GM18519 (cell line): Measurements from ENCODE around the gene RBM17.
"Not testable (repeated sequence)": the region's sequence is repeated elsewhere in the genome, so short reads cannot be mapped to it uniquely, and the experiment has no call there.

Experiments
- ATAC-seq: cut with Tn5 transposase; IDR thresholded peaks from one replicate; pipeline ENCODE4 v1.9.1; 2021; ENCODE audit warnings: mild to moderate bottlenecking, moderate library complexity; ENCODE audit not compliant: unreplicated experiment, low FRiP score

RBM17 gene

DNA sequence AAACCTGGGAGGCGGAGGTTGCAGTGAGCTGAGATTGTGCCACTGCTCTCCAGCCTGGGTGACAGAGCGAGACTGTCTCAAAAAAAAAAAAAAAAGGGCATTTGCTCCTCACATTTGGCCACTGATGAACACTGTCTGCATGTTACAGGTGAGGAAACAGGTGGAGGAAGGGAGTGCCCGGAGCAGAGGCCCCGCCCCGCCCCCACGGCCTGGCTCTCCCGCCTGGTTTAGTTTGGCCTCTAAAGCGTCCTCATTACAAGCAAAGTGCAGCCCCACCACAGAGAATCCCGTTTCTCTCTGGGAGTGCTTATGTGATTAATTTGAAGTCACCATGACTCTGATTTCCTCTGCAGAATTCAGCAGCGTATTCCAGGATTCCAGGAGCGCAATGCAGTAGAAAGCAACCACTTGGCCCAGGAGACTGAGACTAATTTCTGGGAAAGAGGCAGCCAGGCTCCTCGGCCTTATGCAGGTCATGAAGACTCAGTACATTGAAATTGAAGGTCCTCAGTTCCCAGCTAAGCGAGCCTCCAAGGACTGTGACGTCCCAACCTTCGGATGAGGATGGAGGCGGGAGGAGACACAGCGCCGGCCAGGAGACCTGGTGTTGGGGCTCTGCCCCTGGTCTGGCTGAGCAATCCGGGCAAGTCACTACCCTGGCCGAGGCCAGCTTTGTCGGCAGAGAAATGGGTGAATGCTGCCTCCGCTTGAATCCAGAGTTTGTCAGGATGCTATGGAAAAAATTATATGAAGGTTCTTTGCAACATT lies 44.7 kb downstream of the RBM17 start:
- no peak for ATAC-seq

DNA sequence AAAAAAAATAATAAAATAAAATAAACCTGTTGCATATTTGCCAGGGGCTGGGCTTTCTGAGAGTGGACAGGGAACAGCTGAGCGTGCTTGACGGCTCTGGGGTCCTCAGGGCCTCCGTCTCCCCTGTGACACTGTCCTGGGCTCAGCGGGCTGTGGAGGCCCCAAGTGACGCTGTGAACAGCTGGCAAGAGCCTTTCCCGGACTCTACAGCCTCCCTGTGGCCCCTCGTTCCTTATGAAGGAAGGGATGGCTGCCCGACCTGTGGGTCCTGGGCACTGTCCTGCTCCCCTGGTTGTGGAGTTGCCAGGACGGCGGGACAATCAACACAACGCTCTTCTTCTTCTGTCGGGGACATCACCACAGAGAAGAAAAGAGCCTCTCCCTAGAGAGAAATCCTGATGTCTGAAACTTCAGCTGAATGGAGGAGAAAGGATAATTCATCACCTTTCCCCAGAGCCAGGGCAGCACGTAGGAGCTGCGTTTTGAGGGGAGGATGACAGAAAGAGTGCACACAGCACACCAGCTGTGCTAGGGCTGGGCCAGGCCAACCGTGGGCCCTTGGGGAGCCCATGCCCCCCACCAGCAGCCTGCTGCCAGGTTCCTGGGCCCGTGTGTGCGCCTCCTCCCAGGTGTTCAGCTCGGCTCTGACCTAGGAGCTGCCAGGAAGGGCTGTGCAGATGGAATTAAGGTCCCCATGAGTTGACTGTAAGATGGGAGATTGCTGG lies 45.4 kb downstream of the RBM17 start:
- ATAC-seq, result no peak

GRCh38 chr10:6135039-6135438 lies 46.2 kb downstream of the RBM17 start:
- ATAC-seq, result no peak

DNA sequence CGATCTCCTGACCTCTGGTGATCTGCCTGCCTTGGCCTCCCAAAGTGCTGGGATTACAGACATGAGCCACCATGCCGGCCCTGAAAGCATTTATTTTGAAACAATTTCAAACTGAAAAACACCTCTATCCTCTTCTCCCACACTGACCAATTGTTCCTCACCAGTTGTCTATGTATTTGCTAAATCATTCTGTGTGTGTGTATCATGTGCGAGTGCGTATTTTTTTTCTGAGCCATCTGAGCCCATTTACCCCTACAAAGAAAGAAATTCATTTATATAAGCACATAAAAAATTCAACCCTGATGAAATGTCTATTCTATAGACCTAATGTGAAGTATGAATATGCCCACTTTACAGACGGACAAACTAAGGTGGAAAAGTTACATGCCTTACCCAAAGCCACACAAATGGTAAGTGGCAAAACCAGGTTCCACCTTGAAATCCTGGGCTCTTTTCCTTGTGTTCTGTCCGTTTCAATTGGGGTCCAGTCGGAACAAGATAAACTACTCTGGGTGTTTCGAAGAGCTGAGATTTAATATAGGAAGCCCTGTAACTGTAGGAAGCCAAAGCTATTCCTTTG lies 46.8 kb downstream of the RBM17 start:
- no peak for ATAC-seq

- no peak for ATAC-seq
These were observed 47.7 kb downstream of the RBM17 start for GRCh38 chr10:6136215-6137201.

DNA sequence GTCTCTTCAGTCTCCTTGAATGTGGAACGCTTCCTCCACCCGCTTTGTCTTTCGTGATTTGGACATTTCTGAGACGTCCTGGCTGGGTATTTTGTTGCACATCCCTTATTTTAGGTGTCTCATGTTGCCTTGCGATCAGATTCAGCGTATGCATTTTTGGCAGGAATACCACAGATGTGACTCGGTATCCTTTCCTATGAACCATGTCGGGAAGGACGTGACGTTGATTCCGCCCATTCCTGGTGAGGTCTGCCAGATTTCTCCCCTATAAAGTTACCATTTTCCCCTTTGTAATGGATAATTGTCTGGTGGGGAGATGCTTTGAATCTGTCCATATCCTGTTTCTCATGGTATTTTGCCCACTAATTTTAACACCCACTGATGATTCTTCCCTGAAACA lies 49.6 kb downstream of the RBM17 start:
- no peak for ATAC-seq

DNA sequence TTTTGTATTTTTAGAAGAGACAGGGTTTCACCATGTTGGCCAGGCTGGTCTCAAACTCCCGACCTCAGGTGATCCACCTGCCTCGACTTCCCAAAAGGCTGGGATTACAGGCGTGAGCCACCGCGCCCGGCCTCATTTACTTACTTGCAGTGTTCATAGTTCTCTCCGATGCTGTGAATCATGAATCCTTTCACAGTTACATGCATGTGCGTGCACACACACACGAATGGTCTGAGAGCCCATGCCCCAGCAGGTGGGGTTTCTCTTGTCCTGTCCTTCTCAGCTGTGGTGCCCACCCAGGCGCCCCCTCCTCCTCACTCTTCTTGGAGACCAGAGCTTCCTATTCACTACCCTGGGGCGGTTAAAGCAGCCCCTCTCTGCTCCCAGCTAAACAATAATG lies 50.6 kb downstream of the RBM17 start:
- no peak for ATAC-seq

- ATAC-seq, result no peak
These were observed 51.5 kb downstream of the RBM17 start for GRCh38 chr10:6140141-6140841.

GRCh38 chr10:6140965-6141295 lies 52.1 kb downstream of the RBM17 start:
- no peak for ATAC-seq

GRCh38 chr10:6141296-6142151 lies 52.7 kb downstream of the RBM17 start:
- peak; percentile 65 for ATAC-seq

- not testable (repeated sequence) for ATAC-seq
These were observed 53.4 kb downstream of the RBM17 start for GRCh38 chr10:6142186-6142585.

GRCh38 chr10:6142644-6143043 lies 53.8 kb downstream of the RBM17 start:
- no peak for ATAC-seq

DNA sequence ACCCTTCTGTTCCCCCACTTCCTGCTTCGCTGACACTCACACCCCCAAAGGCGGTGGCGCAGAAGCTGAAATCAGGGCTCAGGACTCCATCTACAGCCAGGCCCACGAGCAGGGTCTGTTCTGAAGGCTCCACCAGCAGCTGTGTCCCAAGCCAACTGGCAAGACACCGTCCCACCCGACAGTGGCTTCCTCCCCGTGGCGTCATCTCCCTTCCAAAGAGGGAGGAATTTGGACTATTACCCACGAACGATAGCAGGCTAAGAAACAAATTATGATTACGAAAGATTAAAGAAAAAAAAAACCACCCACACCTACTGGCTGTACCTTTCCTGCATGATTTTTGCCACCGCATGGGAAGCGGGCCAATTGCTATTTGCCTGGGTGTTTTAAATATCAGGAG lies 54.3 kb downstream of the RBM17 start:
- ATAC-seq, result no peak

GRCh38 chr10:6144406-6145165 lies 55.8 kb downstream of the RBM17 start:
- ATAC-seq, result peak; percentile 53

- ATAC-seq, result no peak
These were observed 56.5 kb downstream of the RBM17 start for GRCh38 chr10:6145166-6145987.

- no peak for ATAC-seq
These were observed 57.4 kb downstream of the RBM17 start for GRCh38 chr10:6146013-6146785.

DNA sequence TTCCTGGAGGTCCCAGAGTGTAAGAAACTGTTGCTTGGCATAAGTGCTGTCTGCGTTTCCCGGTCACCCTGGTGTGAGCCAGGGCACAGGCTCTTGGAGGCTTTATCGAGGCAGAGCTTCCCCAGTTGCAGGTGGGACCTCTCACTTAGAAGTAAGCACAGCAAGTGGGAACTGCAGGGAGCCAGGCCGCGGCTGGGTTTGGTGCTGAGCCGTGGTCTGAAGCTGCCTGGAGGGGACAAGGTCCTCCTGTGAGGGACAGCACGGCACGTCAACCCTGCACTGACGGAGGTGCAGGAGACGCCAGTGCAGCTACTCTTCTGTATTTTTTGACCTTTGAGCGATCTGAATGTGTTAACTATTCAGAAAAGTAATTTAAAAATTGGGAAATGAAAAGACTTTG lies 58.1 kb downstream of the RBM17 start:
- ATAC-seq, result no peak
